ENCODE data around the gene MAP2K2.
"Not testable (repeated sequence)": the region's sequence is repeated elsewhere in the genome, so short reads cannot be mapped to it uniquely, and the experiment has no call there.

The MAP2K2 gene

GRCh38 chr19:4130744-4131438, 7.0 kb upstream of the MAP2K2 start:
- in situ Hi-C loops (cut with MboI; ENCODE audit: low sequenced_read_pairs) = no loop called here

GRCh38 chr19:4129050-4129449, 5.1 kb upstream of the MAP2K2 start:
- in situ Hi-C loops (cut with MboI; ENCODE audit: low sequenced_read_pairs) = not testable (repeated sequence)

- in situ Hi-C loops (cut with MboI; ENCODE audit: low sequenced_read_pairs) = not testable (repeated sequence)
Measured at GRCh38 chr19:4127322-4127721, 3.4 kb upstream of the MAP2K2 start.

- in situ Hi-C loops (cut with MboI; ENCODE audit: low sequenced_read_pairs) = no loop called here
Measured at GRCh38 chr19:4124638-4125037, 716 bp upstream of the MAP2K2 start.

- in situ Hi-C loops (cut with MboI; ENCODE audit: low sequenced_read_pairs) = no loop called here
Measured at GRCh38 chr19:4122480-4122879, 1.4 kb downstream of the MAP2K2 start.

GRCh38 chr19:4121815-4122214, 2.1 kb downstream of the MAP2K2 start:
- in situ Hi-C loops (cut with MboI; ENCODE audit: low sequenced_read_pairs) = no loop called here

- in situ Hi-C loops (cut with MboI; ENCODE audit: low sequenced_read_pairs) = no loop called here
Measured at GRCh38 chr19:4121273-4121612, 2.7 kb downstream of the MAP2K2 start.

- in situ Hi-C loops (cut with MboI; ENCODE audit: low sequenced_read_pairs) = no loop called here
Measured at GRCh38 chr19:4120559-4121272, 3.2 kb downstream of the MAP2K2 start.

GRCh38 chr19:4119763-4120162, 4.2 kb downstream of the MAP2K2 start:
- in situ Hi-C loops (cut with MboI; ENCODE audit: low sequenced_read_pairs) = no loop called here

GRCh38 chr19:4115818-4116385, 8.0 kb downstream of the MAP2K2 start:
- in situ Hi-C loops (cut with MboI; ENCODE audit: low sequenced_read_pairs) = no loop called here

GRCh38 chr19:4115050-4115817, 8.7 kb downstream of the MAP2K2 start:
- in situ Hi-C loops (cut with MboI; ENCODE audit: low sequenced_read_pairs) = no loop called here

- in situ Hi-C loops (cut with MboI; ENCODE audit: low sequenced_read_pairs) = no loop called here
Measured at GRCh38 chr19:4114181-4114580, 9.7 kb downstream of the MAP2K2 start.

- in situ Hi-C loops (cut with MboI; ENCODE audit: low sequenced_read_pairs) = no loop called here
Measured at GRCh38 chr19:4113398-4114088, 10.4 kb downstream of the MAP2K2 start.

GRCh38 chr19:4112367-4112766, 11.6 kb downstream of the MAP2K2 start:
- in situ Hi-C loops (cut with MboI; ENCODE audit: low sequenced_read_pairs) = no loop called here

- in situ Hi-C loops (cut with MboI; ENCODE audit: low sequenced_read_pairs) = no loop called here
Measured at GRCh38 chr19:4109626-4109945, 14.3 kb downstream of the MAP2K2 start.

GRCh38 chr19:4108767-4109625, 14.9 kb downstream of the MAP2K2 start:
- in situ Hi-C loops (cut with MboI; ENCODE audit: low sequenced_read_pairs) = no loop called here

GRCh38 chr19:4103080-4103433, 20.9 kb downstream of the MAP2K2 start:
- in situ Hi-C loops (cut with MboI; ENCODE audit: low sequenced_read_pairs) = no loop called here

GRCh38 chr19:4102339-4103079, 21.4 kb downstream of the MAP2K2 start:
- in situ Hi-C loops (cut with MboI; ENCODE audit: low sequenced_read_pairs) = no loop called here

- in situ Hi-C loops (cut with MboI; ENCODE audit: low sequenced_read_pairs) = no loop called here
Measured at GRCh38 chr19:4101496-4101770, 22.5 kb downstream of the MAP2K2 start.

Measured in HL-60/S4 treated with phorbol 12-myristate 13-acetate at 8.2 ng/mL for 4 days and 3 days (cell line).